GM23338 (cell line): ENCODE data around the gene TMEM9.

Experiments
- CREB1 ChIP-seq: fragments of 250-450 bp; sonication (Bioruptor Pico); IDR thresholded peaks from 2 replicates; pipeline ENCODE4 v1.5.0; 2020; ENCODE audit warnings: low read depth, mild to moderate bottlenecking, moderate library complexity
- CTCF ChIP-seq, 2 experiments: fragments of 200-600 bp in 1 of 2; sonication (generic) in 1 of 2; conservative IDR thresholded peaks; 2 replicates each; pipeline versions ENCODE4 v1.5.1 to v1.6.1; 2016 to 2017; ENCODE audit warnings: antibody characterized with exemption in 2 of 2, low read depth in 2 of 2, mild to moderate bottlenecking in 2 of 2, moderate library complexity in 1 of 2
- EZH2 ChIP-seq: fragments of 200-600 bp; sonication (generic); IDR thresholded peaks from one replicate; pipeline ENCODE4 v1.8.0; 2017; ENCODE audit warnings: antibody characterized with exemption, mild to moderate bottlenecking, low read depth; ENCODE audit not compliant: unreplicated experiment
- EZH2phosphoT487 ChIP-seq: fragments of 200-600 bp; sonication (generic); IDR thresholded peaks from one replicate; pipeline ENCODE4 v1.8.1; 2018; ENCODE audit warnings: antibody characterized with exemption; ENCODE audit not compliant: unreplicated experiment
- JUNB ChIP-seq: IDR thresholded peaks from one replicate; pipeline ENCODE4 v1.6.1; 2016; ENCODE audit warnings: antibody characterized with exemption; ENCODE audit not compliant: unreplicated experiment
- POLR2AphosphoS5 ChIP-seq: IDR thresholded peaks from 2 replicates; pipeline ENCODE4 v1.6.1; 2016; ENCODE audit warnings: antibody characterized with exemption, low read depth
- STAT1 ChIP-seq: IDR thresholded peaks from one replicate; pipeline ENCODE4 v1.6.1; 2016; ENCODE audit warnings: antibody characterized with exemption; ENCODE audit not compliant: unreplicated experiment
- TF ChIP-seq, protein P1 (sequence below): IDR thresholded peaks from one replicate; pipeline ENCODE4 v1.6.1; 2018; ENCODE audit warnings: antibody characterized with exemption; ENCODE audit not compliant: unreplicated experiment
- TF ChIP-seq, protein P2 (sequence below): IDR thresholded peaks from 2 replicates; pipeline ENCODE4 v1.6.1; 2016; ENCODE audit warnings: antibody characterized with exemption

GRCh38 chr1:201137024-201137392 lies 17.3 kb downstream of the TMEM9 start:
- TF ChIP-seq, protein P1, sequence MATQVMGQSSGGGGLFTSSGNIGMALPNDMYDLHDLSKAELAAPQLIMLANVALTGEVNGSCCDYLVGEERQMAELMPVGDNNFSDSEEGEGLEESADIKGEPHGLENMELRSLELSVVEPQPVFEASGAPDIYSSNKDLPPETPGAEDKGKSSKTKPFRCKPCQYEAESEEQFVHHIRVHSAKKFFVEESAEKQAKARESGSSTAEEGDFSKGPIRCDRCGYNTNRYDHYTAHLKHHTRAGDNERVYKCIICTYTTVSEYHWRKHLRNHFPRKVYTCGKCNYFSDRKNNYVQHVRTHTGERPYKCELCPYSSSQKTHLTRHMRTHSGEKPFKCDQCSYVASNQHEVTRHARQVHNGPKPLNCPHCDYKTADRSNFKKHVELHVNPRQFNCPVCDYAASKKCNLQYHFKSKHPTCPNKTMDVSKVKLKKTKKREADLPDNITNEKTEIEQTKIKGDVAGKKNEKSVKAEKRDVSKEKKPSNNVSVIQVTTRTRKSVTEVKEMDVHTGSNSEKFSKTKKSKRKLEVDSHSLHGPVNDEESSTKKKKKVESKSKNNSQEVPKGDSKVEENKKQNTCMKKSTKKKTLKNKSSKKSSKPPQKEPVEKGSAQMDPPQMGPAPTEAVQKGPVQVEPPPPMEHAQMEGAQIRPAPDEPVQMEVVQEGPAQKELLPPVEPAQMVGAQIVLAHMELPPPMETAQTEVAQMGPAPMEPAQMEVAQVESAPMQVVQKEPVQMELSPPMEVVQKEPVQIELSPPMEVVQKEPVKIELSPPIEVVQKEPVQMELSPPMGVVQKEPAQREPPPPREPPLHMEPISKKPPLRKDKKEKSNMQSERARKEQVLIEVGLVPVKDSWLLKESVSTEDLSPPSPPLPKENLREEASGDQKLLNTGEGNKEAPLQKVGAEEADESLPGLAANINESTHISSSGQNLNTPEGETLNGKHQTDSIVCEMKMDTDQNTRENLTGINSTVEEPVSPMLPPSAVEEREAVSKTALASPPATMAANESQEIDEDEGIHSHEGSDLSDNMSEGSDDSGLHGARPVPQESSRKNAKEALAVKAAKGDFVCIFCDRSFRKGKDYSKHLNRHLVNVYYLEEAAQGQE, result no peak
- TF ChIP-seq CTCF (conservative IDR thresholded peaks at IDR 0.05; ENCODE audit: low read depth in 2 of 2) (no peak), EZH2 (no peak), EZH2phosphoT487 (no peak), POLR2AphosphoS5 (no peak), CREB1 (CRISPR knock-in tag) (no peak), STAT1 (no peak), JUNB (no peak)
- TF ChIP-seq, protein P2, sequence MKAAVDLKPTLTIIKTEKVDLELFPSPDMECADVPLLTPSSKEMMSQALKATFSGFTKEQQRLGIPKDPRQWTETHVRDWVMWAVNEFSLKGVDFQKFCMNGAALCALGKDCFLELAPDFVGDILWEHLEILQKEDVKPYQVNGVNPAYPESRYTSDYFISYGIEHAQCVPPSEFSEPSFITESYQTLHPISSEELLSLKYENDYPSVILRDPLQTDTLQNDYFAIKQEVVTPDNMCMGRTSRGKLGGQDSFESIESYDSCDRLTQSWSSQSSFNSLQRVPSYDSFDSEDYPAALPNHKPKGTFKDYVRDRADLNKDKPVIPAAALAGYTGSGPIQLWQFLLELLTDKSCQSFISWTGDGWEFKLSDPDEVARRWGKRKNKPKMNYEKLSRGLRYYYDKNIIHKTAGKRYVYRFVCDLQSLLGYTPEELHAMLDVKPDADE, result no peak
